ENCODE data around the gene ADAM10.

DNA sequence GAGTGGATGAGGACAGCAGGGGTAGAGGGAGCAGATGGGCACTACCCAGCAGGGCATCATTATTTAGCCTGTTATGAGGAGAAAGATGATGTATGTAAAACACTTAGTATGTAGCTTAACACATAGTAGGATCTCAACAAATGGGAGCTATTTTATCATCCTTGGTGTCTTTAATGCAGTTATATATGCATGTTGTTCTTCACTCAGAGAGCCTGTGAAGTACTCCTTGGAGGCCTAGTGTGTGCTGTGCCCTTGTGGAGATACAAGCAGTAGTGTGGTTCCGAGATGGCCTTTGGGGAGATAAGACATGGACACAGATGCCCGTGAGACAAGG, 193.5 kb downstream of the ADAM10 start:
- TF ChIP-seq, protein P1, sequence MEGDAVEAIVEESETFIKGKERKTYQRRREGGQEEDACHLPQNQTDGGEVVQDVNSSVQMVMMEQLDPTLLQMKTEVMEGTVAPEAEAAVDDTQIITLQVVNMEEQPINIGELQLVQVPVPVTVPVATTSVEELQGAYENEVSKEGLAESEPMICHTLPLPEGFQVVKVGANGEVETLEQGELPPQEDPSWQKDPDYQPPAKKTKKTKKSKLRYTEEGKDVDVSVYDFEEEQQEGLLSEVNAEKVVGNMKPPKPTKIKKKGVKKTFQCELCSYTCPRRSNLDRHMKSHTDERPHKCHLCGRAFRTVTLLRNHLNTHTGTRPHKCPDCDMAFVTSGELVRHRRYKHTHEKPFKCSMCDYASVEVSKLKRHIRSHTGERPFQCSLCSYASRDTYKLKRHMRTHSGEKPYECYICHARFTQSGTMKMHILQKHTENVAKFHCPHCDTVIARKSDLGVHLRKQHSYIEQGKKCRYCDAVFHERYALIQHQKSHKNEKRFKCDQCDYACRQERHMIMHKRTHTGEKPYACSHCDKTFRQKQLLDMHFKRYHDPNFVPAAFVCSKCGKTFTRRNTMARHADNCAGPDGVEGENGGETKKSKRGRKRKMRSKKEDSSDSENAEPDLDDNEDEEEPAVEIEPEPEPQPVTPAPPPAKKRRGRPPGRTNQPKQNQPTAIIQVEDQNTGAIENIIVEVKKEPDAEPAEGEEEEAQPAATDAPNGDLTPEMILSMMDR (IDR thresholded peaks at IDR 0.05), result no peak
- TF ChIP-seq POLR2A (IDR thresholded peaks at IDR 0.05), result no peak
